NCI-H2029 treated with DMSO at 0.1 percent for 48 hours (cell line): ENCODE data around the gene CDC14B.
"Not testable (repeated sequence)": the region's sequence is repeated elsewhere in the genome, so short reads cannot be mapped to it uniquely, and the experiment has no call there.

Experiments
- DNase-seq: peaks from one replicate; lab custom pipeline; 2025; lab: John Stamatoyannopoulos, UW

The CDC14B gene

DNA sequence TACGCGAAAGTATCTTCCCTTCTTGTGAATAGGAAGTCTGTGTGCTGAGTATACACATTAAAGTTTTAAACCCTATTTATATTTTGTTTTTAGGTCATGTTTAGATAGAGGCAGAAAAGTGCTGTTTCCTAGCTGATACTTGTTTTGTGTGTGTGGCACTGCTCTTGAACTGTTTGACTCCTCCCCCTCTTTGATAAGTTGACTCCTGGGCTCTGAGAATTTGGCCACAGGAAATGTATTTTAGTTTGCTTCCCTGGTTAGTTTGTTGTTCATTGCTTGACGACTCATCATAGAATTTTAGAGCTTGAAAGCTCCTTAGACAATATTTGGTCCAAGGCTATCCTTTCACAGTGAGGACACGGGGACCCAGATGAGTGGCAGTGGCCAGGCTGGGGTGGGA is 2.0 kb upstream of the CDC14B start:
- DNase-seq: no peak

DNA sequence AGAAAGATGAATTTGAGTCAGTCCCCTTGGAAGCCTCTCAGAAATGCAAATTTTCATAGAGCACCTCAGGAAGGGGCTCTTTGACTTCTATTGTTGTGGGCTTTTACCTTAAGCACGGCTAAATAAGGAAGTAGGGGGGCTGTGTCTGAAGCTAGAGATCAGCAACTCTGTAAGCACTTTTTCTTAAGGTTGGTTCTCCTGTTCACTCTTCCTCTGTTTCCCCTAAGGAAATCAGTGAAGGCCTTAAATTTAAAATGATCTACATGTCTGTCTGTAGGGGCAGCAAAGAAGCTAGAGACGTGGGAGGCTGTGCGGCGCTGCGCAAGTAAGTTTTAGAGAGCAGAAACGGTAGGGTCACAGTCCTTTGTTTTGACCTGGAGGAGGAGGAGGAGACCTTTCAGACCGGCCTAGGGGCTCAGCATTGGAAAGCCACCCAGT is 1.2 kb upstream of the CDC14B start:
- no peak for DNase-seq

DNA sequence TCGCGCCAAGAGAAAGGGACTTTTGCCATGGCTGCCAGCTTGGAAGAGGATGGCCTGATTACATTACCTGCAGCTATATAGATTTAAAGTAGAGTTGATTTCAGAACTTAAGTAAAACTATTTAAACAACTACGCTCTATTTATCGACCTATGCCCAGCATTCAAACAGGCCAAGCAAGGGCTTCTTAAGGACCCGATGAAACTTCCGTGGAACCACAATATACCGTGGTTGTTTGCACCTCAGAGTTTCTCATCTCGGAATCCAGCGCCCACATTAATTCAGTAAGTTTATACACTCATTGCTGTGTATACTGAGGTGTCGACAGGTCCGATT is 505 bp upstream of the CDC14B start:
- DNase-seq: no peak

DNA sequence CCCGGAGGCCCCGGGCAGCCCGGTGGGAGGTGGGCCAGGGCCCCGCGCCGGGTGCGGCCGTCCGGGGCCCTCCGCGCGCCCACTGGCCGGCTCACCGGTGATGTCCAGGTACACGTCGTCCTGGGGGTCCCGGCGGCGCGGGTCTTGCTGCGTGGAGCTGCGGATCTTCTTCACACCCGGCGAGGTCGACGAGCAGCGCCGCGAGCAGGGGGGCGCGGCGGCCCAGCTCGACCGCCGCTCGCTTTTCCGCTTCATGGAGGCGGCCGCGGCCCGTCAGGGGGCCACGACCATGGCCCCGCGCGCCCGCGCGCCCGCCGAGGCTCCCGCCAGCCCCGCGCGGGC is 548 bp downstream of the CDC14B start:
- no peak for DNase-seq

DNA sequence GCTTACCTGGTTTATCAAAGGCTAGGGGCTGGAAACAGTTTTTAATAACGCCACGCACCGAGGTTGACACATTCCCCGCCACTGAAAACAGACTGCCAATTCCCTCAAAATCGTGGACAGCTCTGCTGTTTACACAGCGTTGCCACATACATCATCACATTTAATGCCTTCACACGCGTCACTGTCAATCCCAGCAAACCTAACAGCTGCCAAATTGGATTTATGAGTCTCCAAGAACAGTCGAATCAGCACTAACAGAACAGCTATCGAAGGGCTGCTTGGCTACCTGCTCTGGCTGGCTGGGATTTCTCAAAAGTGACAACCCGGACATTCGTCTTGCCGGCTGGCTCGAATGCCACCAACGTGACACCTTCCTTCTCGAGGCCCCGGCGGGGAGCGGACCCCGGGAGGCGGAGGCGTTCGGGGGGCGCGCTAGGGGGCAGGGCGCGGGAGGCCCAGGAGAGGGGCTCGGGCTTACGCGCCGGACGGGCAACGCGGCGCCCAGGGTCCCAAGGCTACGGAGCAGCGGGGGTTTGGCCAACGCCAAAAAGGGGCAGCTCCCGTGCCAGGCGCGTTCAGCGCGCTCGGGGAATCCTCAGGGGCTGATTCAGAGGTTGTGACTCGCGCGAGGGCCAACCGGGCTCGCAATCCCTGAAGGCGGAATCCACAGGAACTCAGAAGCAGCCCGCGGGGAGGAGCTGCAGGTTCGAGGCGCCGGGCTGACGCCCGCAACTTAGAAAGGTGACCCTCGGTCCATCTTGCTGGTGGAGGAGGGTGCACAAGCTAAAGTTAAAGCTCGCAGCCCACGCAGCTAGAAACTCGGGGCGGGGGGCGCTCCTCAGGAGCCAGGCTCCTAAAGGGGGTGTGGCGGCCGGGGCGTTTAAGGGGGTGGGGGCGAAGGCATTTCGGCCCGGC is 1.2 kb downstream of the CDC14B start:
- DNase-seq: peak; percentile 5

GRCh38 chr9:96617439-96618185 is 2.0 kb downstream of the CDC14B start:
- no peak for DNase-seq

- DNase-seq: no peak
Measured at GRCh38 chr9:96616817-96617438, 2.7 kb downstream of the CDC14B start.

DNA sequence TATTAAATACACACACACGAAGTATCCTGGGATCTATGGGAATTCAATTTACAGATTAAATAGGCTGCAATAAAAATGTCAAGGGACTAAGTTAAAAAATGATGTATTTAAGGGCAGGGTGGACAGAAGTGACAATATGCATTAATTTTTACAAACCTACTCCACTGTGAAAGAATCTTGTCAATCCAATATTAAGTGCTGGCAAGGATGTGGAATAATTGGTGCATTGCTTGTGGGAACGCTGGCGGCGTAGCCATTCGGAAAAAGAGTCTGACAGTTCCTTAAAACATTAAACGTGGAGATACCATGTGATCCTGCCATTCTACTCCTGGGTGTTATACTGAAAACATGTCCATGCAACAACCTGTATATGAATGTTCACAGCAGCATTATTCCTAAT is 4.2 kb downstream of the CDC14B start:
- DNase-seq: no peak

DNA sequence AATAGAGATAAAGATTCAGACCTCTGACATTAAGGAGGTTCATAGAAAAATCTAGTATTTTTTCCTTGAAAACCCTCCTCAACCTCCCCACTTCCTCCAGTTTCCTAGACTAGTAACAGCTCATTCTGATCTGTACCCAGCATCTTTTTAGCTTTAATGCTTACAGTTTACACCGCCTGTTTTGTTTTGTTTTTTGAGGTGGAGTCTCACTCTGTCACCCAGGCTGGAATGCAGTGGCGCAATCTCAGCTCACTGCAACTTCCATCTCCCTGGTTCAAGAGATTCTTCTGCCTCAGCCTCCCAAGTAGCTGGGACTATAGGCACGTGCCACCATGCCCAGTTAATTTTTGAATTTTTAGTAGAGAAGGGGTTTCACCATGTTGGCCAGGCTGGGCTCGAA is 5.0 kb downstream of the CDC14B start:
- DNase-seq: not testable (repeated sequence)

DNA sequence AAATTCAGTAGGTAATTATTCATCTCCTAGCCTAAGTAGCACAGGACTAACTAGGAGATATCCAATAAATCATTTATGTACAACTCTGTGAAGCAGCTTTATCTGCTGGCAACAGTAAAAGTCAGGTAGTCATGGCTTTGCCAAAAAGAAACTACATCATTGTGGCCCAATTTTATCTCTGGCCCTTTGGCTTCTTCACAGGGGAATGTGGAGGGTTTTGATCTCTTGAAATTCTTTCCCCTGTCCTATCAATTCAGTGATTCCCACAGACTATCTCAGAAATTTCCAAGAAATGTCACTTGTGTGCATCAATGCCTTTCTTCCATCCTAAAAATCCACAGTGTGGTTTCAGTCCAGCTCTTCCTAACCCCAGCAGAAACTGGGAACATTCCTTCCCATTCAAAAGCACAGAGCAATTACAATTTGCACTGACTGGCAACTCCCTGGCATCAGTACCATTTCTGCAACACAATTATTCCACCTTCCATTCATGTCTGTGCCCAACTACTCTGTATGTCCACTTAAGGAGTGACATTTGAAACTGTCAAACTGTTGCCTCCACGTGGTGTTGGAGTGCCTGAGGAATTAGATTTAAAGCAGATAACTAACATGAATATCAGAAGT is 6.6 kb downstream of the CDC14B start:
- DNase-seq: peak; percentile 8

GRCh38 chr9:96612105-96612965 is 7.3 kb downstream of the CDC14B start:
- peak; percentile 23 for DNase-seq

DNA sequence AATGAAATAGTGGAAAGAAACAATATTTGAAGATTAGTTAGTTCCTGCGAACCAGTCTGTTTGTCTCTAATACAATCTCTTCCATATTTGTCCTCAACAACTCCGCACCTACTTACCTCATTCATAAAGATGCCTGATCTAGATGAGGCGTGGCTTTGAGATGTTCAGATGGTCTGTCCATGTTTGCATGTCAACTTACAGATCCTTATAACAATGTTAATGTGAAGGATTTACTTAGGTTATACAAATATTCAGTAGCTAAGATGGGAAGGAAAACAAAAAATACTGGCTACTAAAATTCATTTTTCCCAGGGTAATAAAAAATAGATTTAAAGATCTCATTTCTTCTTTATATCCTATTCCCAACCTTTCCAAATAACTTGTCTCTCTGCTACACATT is 8.3 kb downstream of the CDC14B start:
- DNase-seq: no peak

DNA sequence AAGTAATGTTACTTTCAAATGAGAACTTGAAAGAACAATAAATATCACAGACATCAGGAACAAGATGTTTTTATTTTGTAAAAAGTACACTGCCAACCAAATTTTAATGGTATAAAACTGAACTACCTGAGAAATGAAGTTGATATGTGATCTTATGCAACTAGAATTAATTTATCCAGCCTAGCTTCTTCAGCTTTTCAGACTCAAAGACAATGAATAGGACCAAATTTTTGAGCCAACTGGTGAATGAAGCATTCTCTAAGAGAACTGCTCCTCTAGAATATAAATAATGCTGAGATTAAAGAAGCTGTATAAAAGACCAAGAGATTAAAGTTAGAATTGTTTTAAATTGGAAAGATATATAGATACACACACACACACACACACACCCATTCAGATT is 9.9 kb downstream of the CDC14B start:
- DNase-seq: no peak

DNA sequence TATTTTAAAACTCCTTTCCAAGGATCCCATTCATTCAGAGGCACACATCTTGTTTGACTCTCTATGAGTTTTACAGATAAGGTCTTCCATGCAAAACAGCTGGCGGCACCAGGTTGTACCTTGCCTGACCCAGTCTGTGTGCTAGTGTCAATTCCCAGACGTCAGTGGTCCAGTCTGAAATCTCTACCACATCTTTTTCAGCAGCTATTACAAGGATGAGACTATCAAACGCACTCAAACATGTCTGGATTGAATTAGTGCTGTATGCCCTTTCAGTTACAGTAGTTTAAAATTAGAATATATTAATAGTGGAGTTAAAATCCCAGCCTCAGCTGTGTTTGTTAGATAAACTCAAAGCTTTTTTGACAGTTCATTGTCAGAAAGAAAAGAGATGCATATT is 11.7 kb downstream of the CDC14B start:
- DNase-seq: no peak

DNA sequence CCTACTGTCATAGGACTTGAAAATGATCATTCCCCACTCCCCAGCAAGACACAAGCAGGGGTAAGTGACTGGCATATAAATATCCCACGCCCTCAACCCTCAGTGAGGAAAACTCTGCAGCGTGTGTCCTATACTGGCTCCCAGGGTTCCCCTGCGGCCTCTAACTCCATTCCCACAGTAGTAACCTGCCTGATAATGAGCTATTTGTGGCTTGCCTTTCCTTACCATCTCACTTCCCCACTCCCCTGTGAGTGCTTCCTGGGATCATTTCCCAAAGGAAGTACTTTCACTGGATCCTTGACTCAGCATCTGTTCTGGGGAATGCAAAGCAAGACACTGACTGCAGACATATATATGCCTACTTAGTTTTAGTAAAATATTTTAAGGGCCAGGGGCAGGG is 14.3 kb downstream of the CDC14B start:
- no peak for DNase-seq

DNA sequence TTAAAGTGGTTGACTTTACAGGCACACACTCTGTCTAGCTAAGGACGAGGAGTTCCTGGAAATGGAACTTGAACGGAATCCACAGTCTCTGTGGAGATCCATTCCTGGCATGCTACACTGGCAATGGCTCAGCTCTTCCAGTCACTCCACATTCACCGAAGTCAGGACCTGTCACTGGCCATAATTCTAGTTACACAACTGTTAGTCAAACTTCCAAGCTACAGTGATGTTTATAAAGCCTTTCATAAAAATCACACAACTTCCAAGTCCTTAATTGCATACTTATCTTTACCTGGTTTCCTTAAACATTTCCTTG is 15.7 kb downstream of the CDC14B start:
- no peak for DNase-seq

GRCh38 chr9:96603305-96604003 is 16.2 kb downstream of the CDC14B start:
- peak; percentile 36 for DNase-seq

GRCh38 chr9:96599298-96599697 is 20.3 kb downstream of the CDC14B start:
- no peak for DNase-seq

DNA sequence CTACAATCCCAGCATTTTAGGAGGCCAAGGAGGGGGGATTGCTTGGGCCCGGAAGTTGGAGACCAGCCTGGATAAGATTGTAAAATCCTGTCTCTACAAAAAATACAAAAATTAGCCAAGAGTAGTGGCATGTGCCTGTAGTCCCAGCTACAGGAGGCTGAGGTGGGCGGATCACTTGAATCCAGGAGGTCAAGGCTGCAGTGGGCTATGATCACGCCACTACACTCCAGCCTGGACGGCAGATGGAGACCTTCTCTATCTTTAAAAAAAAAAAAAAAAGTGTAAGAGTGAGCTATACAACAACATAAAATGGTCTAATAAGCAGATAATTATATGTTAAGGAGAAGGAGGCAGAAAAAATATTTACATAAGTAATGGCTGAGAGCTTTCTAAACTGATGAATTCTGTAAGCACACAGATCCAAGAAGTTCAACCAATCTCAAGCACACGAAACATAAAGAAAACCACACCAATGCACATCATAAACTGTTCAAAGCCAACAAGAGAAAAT is 23.0 kb downstream of the CDC14B start:
- no peak for DNase-seq

- no peak for DNase-seq
Measured at GRCh38 chr9:96587338-96588315, 32.0 kb downstream of the CDC14B start.
